Endodermal cell (in vitro differentiated cells): ENCODE data around the gene ELFN2. TPM values are rescaled to one million over a fixed set of nuclear protein-coding genes. Genes with fewer than 3 reads are reported as not detected.
A peak's percentile ranks its signal among the peaks of the same experiment; 100 is the strongest.

ENCODE experiments used
- DNase-seq: peaks from one replicate; pipeline ENCODE4 v3.0.0-alpha.2; 2017
- H3K27ac ChIP-seq: 2 replicates; pipeline ENCODE4 v1.5.1; 2013; ENCODE audit warnings: mild to moderate bottlenecking, low read depth, low read length, moderate library complexity
- H3K27me3 ChIP-seq: 2 replicates; pipeline ENCODE4 v1.6.1; 2013; ENCODE audit warnings: mild to moderate bottlenecking, low read length, moderate library complexity; ENCODE audit not compliant: insufficient read depth, control insufficient read depth, poor library complexity, severe bottlenecking
- H3K36me3 ChIP-seq: 2 replicates; pipeline ENCODE4 v1.7.0; 2013; ENCODE audit warnings: mild to moderate bottlenecking, low read length, moderate library complexity; ENCODE audit not compliant: control insufficient read depth, insufficient read depth
- H3K4me1 ChIP-seq: one replicate; pipeline ENCODE4 v1.7.0; 2013; ENCODE audit warnings: low read length; ENCODE audit not compliant: control insufficient read depth, insufficient read depth
- H3K4me3 ChIP-seq: 2 replicates; pipeline ENCODE4 v1.5.1; 2013; ENCODE audit warnings: mild to moderate bottlenecking, low read length, moderate library complexity
- H3K9ac ChIP-seq: 2 replicates; pipeline ENCODE4 v1.6.1; 2013; ENCODE audit warnings: mild to moderate bottlenecking, low read length, moderate library complexity; ENCODE audit not compliant: poor library complexity, severe bottlenecking; ENCODE audit errors: extremely low read depth
- H3K9me3 ChIP-seq: 2 replicates; pipeline ENCODE4 v1.6.1; 2013; ENCODE audit warnings: mild to moderate bottlenecking, low read length, moderate library complexity; ENCODE audit not compliant: control insufficient read depth
- H3K27ac Mint-ChIP-seq: 2 replicates; pipeline ENCODE4 v1.8.0; 2020; ENCODE audit warnings: mixed read lengths
- H3K27me3 Mint-ChIP-seq: 2 replicates; pipeline ENCODE4 v1.8.0; 2021; ENCODE audit warnings: mild to moderate bottlenecking, mixed read lengths; ENCODE audit not compliant: insufficient read depth
- H3K36me3 Mint-ChIP-seq: 2 replicates; pipeline ENCODE4 v1.8.0; 2020; ENCODE audit warnings: low read depth, mixed read lengths
- H3K4me1 Mint-ChIP-seq: 2 replicates; pipeline ENCODE4 v1.8.0; 2020; ENCODE audit warnings: mixed read lengths
- H3K4me3 Mint-ChIP-seq: 2 replicates; pipeline ENCODE4 v1.8.0; 2020; ENCODE audit warnings: mild to moderate bottlenecking, moderate library complexity, mixed read lengths
- H3K9me3 Mint-ChIP-seq: 2 replicates; pipeline ENCODE4 v1.8.0; 2020; ENCODE audit warnings: mild to moderate bottlenecking, mixed read lengths
- CTCF ChIP-seq: fragments of 200-600 bp; sonication (generic); conservative IDR thresholded peaks from 2 replicates; pipeline ENCODE4 v1.5.0; 2021; ENCODE audit warnings: antibody characterized with exemption, mild to moderate bottlenecking
- WGBS, 2 experiments: methylation state at CpG; one replicate each; pipeline versions ENCODE4 v1.1.5 to v1.1.7; 2013; ENCODE audit warnings: missing lambda C conversion rate in 2 of 2, mixed read lengths in 1 of 2; ENCODE audit not compliant: insufficient coverage in 1 of 2, insufficient read length in 1 of 2; 5-methylcytosine and 5-hydroxymethylcytosine counted together
- total RNA-seq, 2 donors: library from RNA; stranded (reverse); fragmentation: NEBNext Ultra II Directional in 1 of 2; extraction: Animal tissue kit (Norgen Biotek cat#: 25700) in 1 of 2; gene quantifications; 2 replicates in 1 of 2; 3 replicates in 1 of 2; pipeline ENCODE4 v1.2.1, GENCODE V29; 2021

The ELFN2 gene
- total RNA-seq, 2 donors from 2014 or later, result 0.40 to 0.46 TPM

- Mint-ChIP-seq H3K27me3 (peaks cover 49% of the 10 kb centered on the region), H3K4me1 (peaks cover 8% of the 10 kb centered on the region), H3K4me3 (peak overlapping the region; percentile 44), H3K36me3 (no peaks in the 10 kb centered on the region), H3K9me3 (no peaks in the 10 kb centered on the region), H3K27ac (no peak overlapping the region)
- H3K4me3 ChIP-seq, result no peak overlapping the region
- no peak overlapping the region for H3K9ac ChIP-seq
- no peaks in the 10 kb centered on the region for H3K4me1 ChIP-seq
- H3K36me3 ChIP-seq, result no peaks in the 10 kb centered on the region
- TF ChIP-seq CTCF, result peak; percentile 72
- peaks cover 41% of the 10 kb centered on the region for H3K27me3 ChIP-seq
- peak; percentile 86 for DNase-seq
- H3K27ac ChIP-seq, result no peak overlapping the region
- H3K9me3 ChIP-seq, result no peaks in the 10 kb centered on the region
- WGBS, 2 experiments, result 5 to 6% methylated on average over 28 to 49 of the region's 50 CpGs
Measured at GRCh38 chr22:37334859-37335805, 92.1 kb downstream of the ELFN2 start.

- Histone ChIP-seq H3K27me3 (peaks cover 43% of the 10 kb centered on the region), H3K4me1 (no peaks in the 10 kb centered on the region), H3K4me3 (no peak overlapping the region), H3K9me3 (no peaks in the 10 kb centered on the region), H3K27ac (no peak overlapping the region), H3K9ac (no peak overlapping the region), H3K36me3 (no peaks in the 10 kb centered on the region)
- Mint-ChIP-seq H3K9me3 (no peaks in the 10 kb centered on the region), H3K36me3 (no peaks in the 10 kb centered on the region), H3K27me3 (peaks cover 55% of the 10 kb centered on the region), H3K4me3 (peak overlapping the region; percentile 44), H3K27ac (no peak overlapping the region), H3K4me1 (peaks cover 8% of the 10 kb centered on the region)
- WGBS, 2 experiments, result 0 to 3% methylated on average over 3 to 37 of the region's 42 CpGs
- peak; percentile 69 for DNase-seq
- no peak for TF ChIP-seq CTCF
Measured at GRCh38 chr22:37334461-37334858, 92.8 kb downstream of the ELFN2 start.

GRCh38 chr22:37333724-37334460 is 93.4 kb downstream of the ELFN2 start:
- Mint-ChIP-seq H3K4me3 (peak overlapping the region; percentile 44), H3K27me3 (peaks cover 61% of the 10 kb centered on the region), H3K4me1 (peaks cover 8% of the 10 kb centered on the region), H3K9me3 (no peaks in the 10 kb centered on the region), H3K36me3 (no peaks in the 10 kb centered on the region), H3K27ac (no peak overlapping the region)
- Histone ChIP-seq H3K4me1 (no peaks in the 10 kb centered on the region), H3K9ac (no peak overlapping the region), H3K36me3 (no peaks in the 10 kb centered on the region), H3K9me3 (no peaks in the 10 kb centered on the region), H3K27me3 (peaks cover 49% of the 10 kb centered on the region), H3K27ac (no peak overlapping the region), H3K4me3 (no peak overlapping the region)
- no peak for DNase-seq
- peak; percentile 22 for TF ChIP-seq CTCF
- WGBS, 2 experiments, result 42 to 77% methylated on average over 3 to 11 of the region's 11 CpGs
